HFF-Myc (cell line): Measurements from ENCODE around the gene CRNKL1.

Source experiments
- DNase-seq: peaks from one replicate; pipeline ENCODE4 v3.0.0-alpha.2; 2011; ENCODE audit warnings: low read depth; ENCODE audit errors: extremely low read depth
- H3K4me3 ChIP-seq: replicated peaks from 2 replicates; pipeline ENCODE4 v1.5.1; 2011; ENCODE audit warnings: low read depth, mild to moderate bottlenecking, control low read depth, low read length
- TF ChIP-seq, protein P1 (sequence below): IDR thresholded peaks from 2 replicates; pipeline ENCODE4 v1.5.1; 2012; ENCODE audit warnings: mild to moderate bottlenecking, low read depth, low read length, control low read depth; ENCODE audit errors: missing control alignments

Gene CRNKL1

DNA sequence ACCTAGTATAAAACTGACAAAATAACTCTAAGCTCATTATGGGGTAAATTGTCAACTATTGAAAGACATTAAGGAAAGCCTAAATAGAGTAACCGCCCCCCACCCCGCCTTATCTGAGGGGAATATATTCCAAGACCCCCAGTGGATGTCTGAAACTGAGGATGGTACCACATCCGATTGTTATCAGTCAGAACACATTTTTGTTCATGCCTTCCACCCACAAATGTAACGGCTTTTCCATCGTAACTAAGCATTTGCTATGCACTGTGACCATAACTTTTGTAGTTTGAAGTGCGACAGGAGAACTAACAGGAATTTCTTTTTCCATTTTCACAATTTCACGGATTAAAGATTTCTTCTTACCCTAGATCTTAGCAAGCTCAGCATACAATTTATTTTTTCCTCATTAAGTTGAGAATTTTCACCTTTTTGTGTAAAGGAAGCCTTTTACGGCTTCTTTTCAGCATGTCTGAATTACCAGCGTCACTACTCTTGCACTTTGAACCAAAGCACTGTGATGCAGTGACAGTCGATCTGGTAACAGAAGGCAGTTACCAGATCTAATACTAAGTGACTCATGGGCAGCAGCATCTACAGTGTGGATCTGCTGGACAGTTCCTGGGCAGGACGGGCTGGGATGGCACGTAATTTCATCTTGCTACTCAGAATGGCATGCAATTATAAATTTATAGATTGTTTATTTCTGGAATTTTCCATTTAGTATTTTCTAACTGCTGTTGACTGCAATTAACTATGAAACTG, 11.9 kb upstream of the CRNKL1 start:
- no peak for DNase-seq
- no peak overlapping the region for H3K4me3 ChIP-seq
- TF ChIP-seq, protein P1, sequence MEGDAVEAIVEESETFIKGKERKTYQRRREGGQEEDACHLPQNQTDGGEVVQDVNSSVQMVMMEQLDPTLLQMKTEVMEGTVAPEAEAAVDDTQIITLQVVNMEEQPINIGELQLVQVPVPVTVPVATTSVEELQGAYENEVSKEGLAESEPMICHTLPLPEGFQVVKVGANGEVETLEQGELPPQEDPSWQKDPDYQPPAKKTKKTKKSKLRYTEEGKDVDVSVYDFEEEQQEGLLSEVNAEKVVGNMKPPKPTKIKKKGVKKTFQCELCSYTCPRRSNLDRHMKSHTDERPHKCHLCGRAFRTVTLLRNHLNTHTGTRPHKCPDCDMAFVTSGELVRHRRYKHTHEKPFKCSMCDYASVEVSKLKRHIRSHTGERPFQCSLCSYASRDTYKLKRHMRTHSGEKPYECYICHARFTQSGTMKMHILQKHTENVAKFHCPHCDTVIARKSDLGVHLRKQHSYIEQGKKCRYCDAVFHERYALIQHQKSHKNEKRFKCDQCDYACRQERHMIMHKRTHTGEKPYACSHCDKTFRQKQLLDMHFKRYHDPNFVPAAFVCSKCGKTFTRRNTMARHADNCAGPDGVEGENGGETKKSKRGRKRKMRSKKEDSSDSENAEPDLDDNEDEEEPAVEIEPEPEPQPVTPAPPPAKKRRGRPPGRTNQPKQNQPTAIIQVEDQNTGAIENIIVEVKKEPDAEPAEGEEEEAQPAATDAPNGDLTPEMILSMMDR: no peak

DNA sequence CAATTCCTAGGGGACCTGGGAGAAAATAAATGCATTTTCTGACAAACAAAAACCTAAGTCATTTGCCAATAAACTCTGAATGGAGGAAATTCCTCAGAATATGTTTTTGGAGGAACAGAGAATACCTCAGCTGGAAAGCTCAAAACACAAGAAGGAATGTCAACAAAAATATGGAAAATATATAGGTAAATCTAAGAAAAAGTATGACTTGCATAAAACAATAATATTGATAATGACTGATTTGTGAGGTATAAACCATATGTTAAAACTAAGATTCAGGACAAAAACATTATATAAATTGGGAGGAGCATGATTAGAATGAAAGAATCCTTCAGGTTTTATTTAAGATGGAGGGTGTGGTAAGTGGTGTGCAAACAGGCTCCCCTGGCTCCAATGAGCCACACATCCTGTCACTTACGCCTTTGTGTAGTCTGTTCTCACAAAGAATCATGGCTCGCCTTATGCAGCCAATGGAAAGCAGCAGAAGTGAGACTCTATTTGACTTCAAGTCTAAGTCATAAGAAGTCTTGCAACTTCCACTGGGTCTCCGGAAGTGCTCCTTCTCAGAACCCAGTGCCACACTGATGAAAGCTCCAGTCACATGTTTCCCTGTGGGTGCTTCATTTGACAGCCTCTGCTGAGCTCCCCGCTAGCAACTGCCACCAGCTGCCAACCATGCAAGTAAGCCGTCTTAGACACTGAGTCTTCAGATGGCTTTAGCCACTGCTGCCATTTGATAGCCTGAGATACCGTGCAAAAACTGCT, 8.2 kb upstream of the CRNKL1 start:
- TF ChIP-seq, protein P1: no peak
- no peak overlapping the region for H3K4me3 ChIP-seq
- DNase-seq: no peak

DNA sequence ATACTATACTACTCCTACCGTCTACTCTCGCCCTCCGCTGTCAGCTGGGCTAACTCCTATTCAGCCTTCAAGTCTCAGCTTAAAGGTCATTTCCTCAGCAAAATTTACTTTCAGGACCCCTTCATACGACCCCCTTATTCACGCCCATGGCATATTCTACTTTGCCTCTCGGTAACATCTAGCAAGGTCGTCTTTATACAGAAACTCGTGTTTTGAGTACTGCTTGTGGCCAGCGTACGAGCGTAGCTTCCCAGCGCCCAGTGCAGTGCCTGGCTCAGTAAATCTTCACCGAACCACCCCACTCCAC, 546 bp downstream of the CRNKL1 start:
- DNase-seq: no peak
- H3K4me3 ChIP-seq: peak overlapping the region; percentile 96
- TF ChIP-seq, protein P1: no peak

DNA sequence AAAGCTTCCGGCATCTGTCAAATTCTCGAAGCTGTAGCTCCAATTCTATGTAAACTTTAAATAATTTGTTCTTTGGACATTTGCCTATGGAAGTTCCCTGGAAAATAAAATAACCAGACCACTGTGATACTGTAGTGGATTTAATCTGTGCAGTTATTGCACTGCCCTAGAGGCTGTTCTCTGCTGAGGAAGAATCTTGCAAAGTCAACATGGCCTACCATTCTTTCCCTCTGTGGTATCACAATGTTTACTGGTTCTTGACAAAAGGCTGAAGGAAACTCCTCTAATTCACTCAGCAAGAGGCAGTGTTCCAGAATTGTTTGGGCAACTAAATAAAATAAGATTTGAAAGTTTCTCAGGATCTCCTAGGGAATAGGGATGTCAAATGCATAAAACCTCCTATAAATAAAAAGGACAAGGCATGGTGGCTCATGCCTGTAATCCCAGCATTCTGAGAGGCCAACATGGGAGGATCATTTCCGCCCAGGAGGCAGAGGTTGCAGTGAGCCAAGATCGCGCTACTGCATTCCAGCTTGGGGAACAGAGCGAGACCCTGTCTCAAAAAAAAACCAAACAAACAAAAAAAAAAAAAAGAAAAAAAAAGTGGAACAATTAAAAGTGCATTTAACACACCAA, 12.4 kb downstream of the CRNKL1 start:
- no peak overlapping the region for H3K4me3 ChIP-seq

DNA sequence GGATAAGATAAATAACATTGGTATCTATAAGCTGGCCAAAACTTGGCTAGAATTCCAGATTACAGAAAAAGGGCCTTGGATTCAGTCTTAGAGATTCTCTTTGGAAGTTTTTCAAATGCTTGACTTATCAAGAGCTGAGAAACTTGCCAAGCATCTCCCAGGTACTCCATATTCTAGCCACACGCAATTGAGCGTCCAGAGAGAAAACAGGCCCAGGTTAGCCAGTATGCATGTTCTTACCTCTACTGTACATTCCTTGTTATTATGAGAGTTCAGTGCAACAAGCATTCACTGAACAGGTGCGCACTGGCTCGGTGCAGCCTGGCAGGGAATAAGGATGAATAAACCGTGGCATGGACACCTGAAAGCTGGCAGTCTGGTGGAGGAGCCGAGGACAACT, 13.7 kb downstream of the CRNKL1 start:
- no peak overlapping the region for H3K4me3 ChIP-seq
- TF ChIP-seq, protein P1: no peak
- no peak for DNase-seq

More for the DNA sequence above, 12.4 kb downstream of the CRNKL1 start:
- TF ChIP-seq, protein P1: no peak
- DNase-seq: no peak

GRCh38 chr20:20037960-20038359, 14.3 kb downstream of the CRNKL1 start:
- TF ChIP-seq, protein P1: no peak
- no peak overlapping the region for H3K4me3 ChIP-seq
- DNase-seq: peak; percentile 12
